Right lobe of liver (tissue), 6 donors: ENCODE results near the gene MICU1. TPM values are rescaled to one million over a fixed set of nuclear protein-coding genes. Genes with fewer than 3 reads are reported as not detected.

Experiments used
- ATAC-seq, 4 donors: fragments of 200-7000 bp; cut with Tn5 transposase; one replicate each; pipeline ENCODE4 v1.9.1; 2020; ENCODE audit warnings: mild to moderate bottlenecking in 4 of 4, moderate library complexity in 4 of 4
- DNase-seq, 3 donors: peaks; one replicate each; pipeline ENCODE4 v3.0.0-alpha.2; 2020
- H3K27ac ChIP-seq, 3 donors: fragments of 200-600 bp; one replicate each; pipeline ENCODE4 v1.8.0; 2022
- H3K27me3 ChIP-seq, 2 donors: fragments of 200-600 bp; one replicate each; pipeline ENCODE4 v1.8.0; 2022
- H3K36me3 ChIP-seq, 4 donors: fragments of 200-600 bp; sonication (generic) in 1 of 4; one replicate each; pipeline versions ENCODE4 v1.5.1 to v1.8.0; 2017 to 2022; ENCODE audit warnings: control low read depth in 1 of 4
- H3K4me1 ChIP-seq, 4 donors: fragments of 200-600 bp; sonication (generic) in 1 of 4; one replicate each; pipeline versions ENCODE4 v1.5.1 to v1.8.0; 2017 to 2022; ENCODE audit warnings: control low read depth in 1 of 4
- H3K4me3 ChIP-seq, 3 donors: fragments of 200-600 bp; one replicate each; pipeline ENCODE4 v1.8.0; 2022
- H3K9me3 ChIP-seq, 4 donors: fragments of 200-600 bp; sonication (generic) in 1 of 4; one replicate each; pipeline versions ENCODE4 v1.5.1 to v1.8.0; 2017 to 2022; ENCODE audit warnings: control low read depth in 1 of 4
- POLR2A ChIP-seq: fragments of 450-650 bp; IDR thresholded peaks from one replicate; pipeline ENCODE4 v1.6.1; 2017; ENCODE audit warnings: antibody characterized with exemption, mild to moderate bottlenecking
- WGBS: methylation state at CpG from one replicate; pipeline ENCODE4 v1.1.6; 2018; ENCODE audit warnings: low coverage, low lambda C conversion rate; ENCODE audit not compliant: insufficient coverage; ENCODE audit errors: missing lambda C conversion rate; 5-methylcytosine and 5-hydroxymethylcytosine counted together
- intact Hi-C, 2 donors: fragments of 100-400 bp; cut with DNase I; formaldehyde crosslinking; loops; one replicate each; pipeline versions ENCODE4 v1.11.2 to v1.14.1; 2022
- total RNA-seq, 6 experiments: library from RNA; depleted of rRNA in 2 of 6; stranded (reverse); fragments of >200 nt in 2 of 6; fragmentation: NEBNext Ultra II Directional in 3 of 6; extraction: Animal tissue kit (Norgen Biotek cat#: 25700) in 3 of 6; gene quantifications; one replicate each; pipeline versions ENCODE4 v1.1.0 to v1.2.4, GENCODE V29; 2016 to 2023
- TF ChIP-seq, protein P1 (sequence below), 4 donors: fragments of 200-600 bp in 3 of 4; fragments of 450-650 bp in 1 of 4; IDR thresholded peaks; one replicate each; pipeline versions ENCODE4 v1.5.1 to v1.8.0; 2016 to 2022; ENCODE audit warnings: antibody characterized with exemption in 4 of 4, mild to moderate bottlenecking in 2 of 4
- donor health status: DM: no; HTN: yes; CAD: no.
- donor health status: DM: no; HTN: no; CAD: no.
- donor health status: DM: no; HTN: no; CAD: no.
- donor health status: DM: no; HTN: yes; CAD: no.
- donor health status: DM: no; HTN: yes; CAD: no.

Gene MICU1
- total RNA-seq, 6 experiments from 2014 or later: 25.3 to 55.3 (median 38.2) TPM

DNA sequence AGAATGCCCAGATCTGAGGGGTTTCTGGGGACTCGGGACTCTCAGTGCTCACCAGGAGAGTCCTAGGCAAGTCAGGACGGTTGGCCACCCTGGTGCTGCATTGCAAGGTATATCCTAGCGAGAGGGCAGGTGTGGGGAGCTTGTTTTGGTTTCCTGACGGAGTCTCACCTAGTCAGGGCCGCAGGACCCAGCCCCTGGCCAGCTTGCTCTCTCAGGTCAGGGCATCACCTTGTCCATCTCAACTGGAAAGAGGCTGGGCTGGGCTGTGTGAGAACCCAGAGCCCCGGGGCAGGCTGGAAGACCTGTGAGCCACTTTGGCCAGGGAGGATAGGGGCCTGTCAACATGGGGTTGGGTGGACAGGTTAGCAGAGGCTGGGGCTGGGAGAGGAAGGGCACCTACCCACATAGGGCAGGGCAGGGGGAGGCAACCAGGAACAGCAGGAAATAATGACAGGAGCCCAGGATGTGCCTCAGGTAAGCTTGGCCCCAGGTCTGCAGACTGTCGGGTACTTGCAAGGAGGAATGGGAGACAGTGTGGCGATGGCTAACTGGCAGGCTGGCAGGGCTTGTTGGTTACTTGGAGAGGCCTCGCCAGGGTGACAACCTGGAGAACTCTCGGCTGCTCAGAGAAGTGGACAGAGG, 302.6 kb downstream of the MICU1 start:
- DNase-seq: no peak
- Histone ChIP-seq H3K9me3 (no peaks in the 10 kb centered on the region), H3K4me1 (peaks cover 0 to 42% (median 19%) of the 10 kb centered on the region in 4 donors), H3K27me3 (no peaks in the 10 kb centered on the region), H3K36me3 (no peaks in the 10 kb centered on the region), H3K4me3 (no peak overlapping the region), H3K27ac (no peak overlapping the region)
- TF ChIP-seq, protein P1, sequence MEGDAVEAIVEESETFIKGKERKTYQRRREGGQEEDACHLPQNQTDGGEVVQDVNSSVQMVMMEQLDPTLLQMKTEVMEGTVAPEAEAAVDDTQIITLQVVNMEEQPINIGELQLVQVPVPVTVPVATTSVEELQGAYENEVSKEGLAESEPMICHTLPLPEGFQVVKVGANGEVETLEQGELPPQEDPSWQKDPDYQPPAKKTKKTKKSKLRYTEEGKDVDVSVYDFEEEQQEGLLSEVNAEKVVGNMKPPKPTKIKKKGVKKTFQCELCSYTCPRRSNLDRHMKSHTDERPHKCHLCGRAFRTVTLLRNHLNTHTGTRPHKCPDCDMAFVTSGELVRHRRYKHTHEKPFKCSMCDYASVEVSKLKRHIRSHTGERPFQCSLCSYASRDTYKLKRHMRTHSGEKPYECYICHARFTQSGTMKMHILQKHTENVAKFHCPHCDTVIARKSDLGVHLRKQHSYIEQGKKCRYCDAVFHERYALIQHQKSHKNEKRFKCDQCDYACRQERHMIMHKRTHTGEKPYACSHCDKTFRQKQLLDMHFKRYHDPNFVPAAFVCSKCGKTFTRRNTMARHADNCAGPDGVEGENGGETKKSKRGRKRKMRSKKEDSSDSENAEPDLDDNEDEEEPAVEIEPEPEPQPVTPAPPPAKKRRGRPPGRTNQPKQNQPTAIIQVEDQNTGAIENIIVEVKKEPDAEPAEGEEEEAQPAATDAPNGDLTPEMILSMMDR (IDR thresholded peaks at IDR 0.05): no peak
- no peak for TF ChIP-seq POLR2A
- WGBS: no CpG with 5 or more reads among the region's 10 CpGs
- intact Hi-C loops: loop anchor here (5.0 to 10.0 kb wide), 2 partner anchors 51 to 98 kb away; partner anchors contain the start of gene DDIT4 (in 1 of the 2)
- ATAC-seq: no peak

DNA sequence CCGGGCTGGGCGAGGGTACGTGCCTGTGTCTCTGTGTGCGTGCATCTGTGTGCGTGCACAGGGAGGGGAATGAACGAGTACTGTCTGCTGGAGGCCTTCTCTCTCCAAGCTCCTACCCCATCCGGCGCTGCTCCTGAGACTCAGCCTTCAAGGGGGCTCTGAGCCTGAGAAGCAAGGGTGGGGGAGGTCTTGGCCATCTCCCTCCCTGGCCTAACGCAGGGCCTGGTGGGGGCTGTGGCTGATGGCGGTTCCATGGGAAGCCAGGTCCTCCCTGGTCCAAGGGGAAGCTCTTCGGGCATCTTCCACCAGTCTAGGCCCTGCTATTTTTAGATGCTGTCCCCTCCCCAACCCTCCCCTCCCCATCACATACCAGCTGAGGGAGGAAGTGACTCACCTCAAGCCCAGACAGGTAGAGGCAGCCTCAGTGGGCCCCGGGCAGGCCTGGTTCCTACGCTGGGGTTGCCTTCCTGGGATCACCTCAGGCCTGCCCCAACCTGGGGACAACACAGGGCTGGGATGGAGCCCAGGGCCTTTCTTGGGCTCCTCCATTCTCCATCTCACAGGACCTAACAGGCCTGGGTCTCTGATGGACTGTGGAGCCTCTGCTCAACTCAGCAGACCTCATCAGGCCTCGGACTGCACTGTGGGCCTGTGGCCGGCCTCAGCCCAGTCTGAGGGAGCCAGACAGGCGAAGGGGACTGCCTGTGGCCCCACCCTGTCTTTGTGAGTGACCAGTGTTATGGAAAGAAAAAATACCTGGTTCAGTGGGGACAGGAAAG, 303.4 kb downstream of the MICU1 start:
- TF ChIP-seq, protein P1 (IDR thresholded peaks at IDR 0.05): no peak
- no peak for TF ChIP-seq POLR2A
- H3K27ac ChIP-seq: no peak overlapping the region
- no peak overlapping the region for H3K4me3 ChIP-seq
- ATAC-seq: no peak
- no peak for DNase-seq
- H3K36me3 ChIP-seq: no peaks in the 10 kb centered on the region
- no peaks in the 10 kb centered on the region for H3K9me3 ChIP-seq
- H3K27me3 ChIP-seq: no peaks in the 10 kb centered on the region
- intact Hi-C loops: loop anchor here (5.0 to 10.0 kb wide), 2 partner anchors 50 to 98 kb away; partner anchors contain the start of gene DDIT4 (in 1 of the 2)
- peaks cover 0 to 42% (median 15%) of the 10 kb centered on the region in 4 donors for H3K4me1 ChIP-seq
- WGBS: 60% methylated on average over 2 of the region's 16 CpGs

DNA sequence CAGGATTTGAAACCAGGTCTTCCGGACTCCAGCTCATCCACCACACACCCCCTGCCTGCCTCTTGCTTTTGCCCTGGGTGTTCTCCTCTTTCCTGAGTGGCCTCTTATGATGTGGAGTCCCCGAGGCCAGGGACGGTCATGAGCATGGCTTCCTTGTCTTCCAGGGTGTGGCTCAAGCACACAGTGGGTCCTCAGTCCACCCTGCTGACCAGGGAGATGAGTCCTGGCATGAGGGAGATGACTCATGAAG, 303.9 kb downstream of the MICU1 start:
- TF ChIP-seq, protein P1 (IDR thresholded peaks at IDR 0.05): no peak
- TF ChIP-seq POLR2A: no peak
- Histone ChIP-seq H3K27me3 (no peaks in the 10 kb centered on the region), H3K36me3 (no peaks in the 10 kb centered on the region), H3K4me1 (peaks cover 0 to 45% (median 17%) of the 10 kb centered on the region in 4 donors), H3K27ac (no peak overlapping the region), H3K4me3 (no peak overlapping the region), H3K9me3 (no peaks in the 10 kb centered on the region)
- no CpG with 5 or more reads among the region's 3 CpGs for WGBS
- DNase-seq (no peak), ATAC-seq (no peak)
- intact Hi-C loops: loop anchor here (5.0 to 10.0 kb wide), 2 partner anchors 50 to 97 kb away; partner anchors contain the start of gene DDIT4 (in 1 of the 2)

DNA sequence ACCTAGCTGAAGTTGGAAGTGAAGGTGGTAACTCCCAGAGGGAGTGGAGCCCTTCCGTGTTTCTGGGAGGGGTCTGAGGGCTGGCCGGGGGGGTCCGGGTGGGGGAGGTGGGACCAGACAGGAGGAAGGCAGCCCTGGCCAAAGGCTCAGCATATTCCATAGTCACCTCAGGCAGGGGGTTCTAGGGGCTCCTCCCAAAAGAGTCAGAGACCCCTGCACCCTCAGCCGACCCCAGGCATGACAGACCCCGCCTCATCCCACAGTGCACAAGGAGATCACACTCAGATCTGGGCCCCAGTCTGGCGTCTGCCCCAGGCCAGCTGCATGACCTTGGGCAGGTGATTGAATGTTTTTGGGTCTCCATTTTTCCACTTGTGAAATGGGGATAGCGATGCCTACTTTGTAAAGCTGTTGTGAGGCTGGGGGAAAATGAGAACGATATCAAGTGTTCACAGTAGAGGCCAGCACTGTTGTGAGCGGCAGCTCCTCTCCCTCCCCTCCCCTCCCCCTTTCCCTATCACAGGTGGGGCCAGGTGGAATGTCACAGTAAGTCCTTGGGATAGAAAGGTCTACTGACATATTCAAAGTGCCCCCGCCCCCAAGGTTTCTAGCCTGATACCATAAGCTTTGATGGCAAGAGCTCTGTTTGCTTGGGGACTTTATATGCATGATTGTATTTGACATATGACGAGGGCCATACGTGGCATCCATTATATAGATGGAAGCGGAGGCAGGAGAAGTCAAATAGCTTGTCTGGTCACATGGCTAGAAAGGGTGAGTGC, 304.4 kb downstream of the MICU1 start:
- TF ChIP-seq, protein P1 (IDR thresholded peaks at IDR 0.05): no peak
- no peak for TF ChIP-seq POLR2A
- H3K36me3 ChIP-seq: no peaks in the 10 kb centered on the region
- H3K9me3 ChIP-seq: no peaks in the 10 kb centered on the region
- peaks cover 0 to 50% (median 21%) of the 10 kb centered on the region in 4 donors for H3K4me1 ChIP-seq
- H3K4me3 ChIP-seq: no peak overlapping the region
- WGBS: 58% methylated on average over 6 of the region's 13 CpGs
- H3K27me3 ChIP-seq: no peaks in the 10 kb centered on the region
- no peak for DNase-seq
- no peak for ATAC-seq
- intact Hi-C loops: loop anchor here (5.0 to 10.0 kb wide), 2 partner anchors 49 to 97 kb away; partner anchors contain the start of gene DDIT4 (in 1 of the 2)
- H3K27ac ChIP-seq: peak overlapping the region; percentile 88 to 97 (median 95)
